ENCODE data around the gene GALNT14.

GALNT14 gene

DNA sequence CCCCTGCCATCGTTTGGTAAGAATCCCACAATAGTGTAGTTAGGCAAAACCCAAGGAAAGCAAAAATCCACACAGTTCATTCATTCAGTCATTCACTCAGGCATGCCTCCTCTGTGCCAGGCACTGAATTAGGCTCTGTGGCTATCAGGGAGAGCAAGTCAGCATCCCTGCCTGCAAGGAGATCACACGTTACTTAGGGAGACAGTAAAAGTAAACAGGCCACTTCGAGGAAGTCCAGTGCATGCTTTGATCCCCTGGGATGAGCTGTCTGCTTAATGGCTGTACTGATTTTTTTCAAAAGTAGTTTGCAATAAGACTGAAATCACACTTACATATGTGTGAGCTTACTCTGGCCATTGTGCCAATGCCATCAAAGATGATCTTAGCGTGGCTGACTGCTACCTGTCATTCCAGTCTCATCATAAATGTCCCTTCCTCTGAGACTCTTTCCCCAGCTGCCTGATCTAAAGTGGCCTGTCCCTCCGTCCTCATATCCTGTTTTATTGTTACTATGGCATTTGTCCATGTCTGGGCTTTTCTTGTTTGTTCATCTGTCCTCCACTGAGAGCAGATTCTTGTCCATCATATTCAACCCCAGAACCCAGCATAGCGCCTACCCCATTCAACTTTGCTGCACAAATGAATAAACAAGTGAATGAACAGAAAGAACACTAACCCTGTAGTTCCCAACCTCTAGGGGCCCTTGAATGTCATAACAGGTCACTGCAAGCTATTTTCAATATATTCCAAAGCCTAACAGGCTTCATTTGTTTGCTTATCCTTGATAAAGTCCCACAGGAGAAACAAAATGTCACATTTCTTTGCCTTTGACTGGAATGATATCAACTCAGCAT, 84.1 kb downstream of the GALNT14 start:
- FAIRE-seq = no peak

GRCh38 chr2:31052284-31052683, 86.0 kb downstream of the GALNT14 start:
- FAIRE-seq = no peak

DNA sequence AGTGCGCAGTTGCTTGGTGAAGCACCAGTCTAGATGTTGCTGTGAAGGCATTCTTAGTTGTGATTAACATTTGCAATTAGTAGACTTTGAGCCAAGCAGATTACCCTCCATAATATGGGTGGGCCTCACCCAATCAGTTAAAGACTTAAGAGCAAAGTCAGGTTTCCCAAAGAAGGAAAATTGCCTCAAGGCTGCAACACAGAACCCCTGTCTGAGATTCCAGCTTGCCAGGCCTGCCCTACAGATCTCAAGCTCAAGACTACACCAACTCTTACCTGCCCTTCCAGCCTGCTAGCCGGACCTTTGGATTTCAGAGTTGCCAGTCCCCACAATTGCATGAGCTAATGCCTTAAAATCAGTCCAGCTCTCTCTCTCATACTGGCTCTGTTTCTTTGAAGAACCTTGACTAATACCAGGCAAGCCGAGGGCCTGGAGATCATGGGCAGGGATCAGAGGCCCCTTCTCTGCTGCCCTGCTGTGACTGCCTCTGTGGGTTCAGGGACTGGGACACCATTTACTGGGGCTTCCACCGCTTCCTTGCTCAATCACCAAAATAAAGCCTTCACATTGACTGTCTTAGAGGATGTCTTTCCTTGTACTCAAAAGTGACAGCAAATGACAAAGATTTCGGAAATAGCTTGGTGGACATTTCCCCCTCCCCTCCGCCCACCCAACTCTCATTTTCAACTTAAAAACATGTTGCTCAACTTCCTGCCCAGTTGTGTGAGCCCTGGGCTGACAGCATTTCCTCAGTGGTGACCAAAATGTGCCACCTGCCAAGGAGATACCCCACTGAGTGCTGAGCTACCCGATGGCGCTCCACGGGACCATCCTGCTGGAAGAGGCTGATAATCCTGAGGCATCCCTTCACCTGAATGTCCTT, 86.7 kb downstream of the GALNT14 start:
- no peak for FAIRE-seq

DNA sequence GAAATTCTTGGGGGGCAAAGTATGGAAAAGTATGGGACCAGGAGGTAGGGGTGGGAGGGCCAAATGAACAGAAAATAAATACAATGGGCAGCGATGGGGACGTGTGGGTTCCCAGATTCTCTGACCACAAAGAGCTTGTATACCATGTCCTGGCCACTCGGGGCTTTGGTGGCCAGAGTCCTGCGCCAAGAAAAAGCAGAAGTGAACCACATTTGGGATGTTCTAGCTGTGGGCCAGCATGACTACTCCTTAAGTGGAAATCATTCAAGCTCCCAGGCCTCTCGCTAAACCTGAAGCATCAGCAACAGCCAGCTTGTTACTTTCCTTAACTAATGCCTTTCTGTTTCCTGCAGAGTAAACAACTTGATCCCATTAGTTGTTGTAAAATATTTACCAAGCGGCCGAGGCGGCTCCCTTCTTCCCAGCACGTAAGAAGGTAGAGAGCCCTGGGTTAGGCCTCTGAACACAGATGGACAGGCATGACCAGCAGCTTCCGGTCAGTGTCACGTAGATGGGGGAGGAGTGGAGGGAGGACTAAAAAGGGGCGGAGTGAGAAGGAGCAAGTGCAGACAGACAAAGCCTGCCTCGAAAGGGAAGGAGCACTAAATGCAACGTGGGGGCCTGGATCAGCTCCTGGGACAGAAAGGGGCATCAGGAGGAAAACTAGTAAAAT, 88.2 kb downstream of the GALNT14 start:
- FAIRE-seq = no peak

DNA sequence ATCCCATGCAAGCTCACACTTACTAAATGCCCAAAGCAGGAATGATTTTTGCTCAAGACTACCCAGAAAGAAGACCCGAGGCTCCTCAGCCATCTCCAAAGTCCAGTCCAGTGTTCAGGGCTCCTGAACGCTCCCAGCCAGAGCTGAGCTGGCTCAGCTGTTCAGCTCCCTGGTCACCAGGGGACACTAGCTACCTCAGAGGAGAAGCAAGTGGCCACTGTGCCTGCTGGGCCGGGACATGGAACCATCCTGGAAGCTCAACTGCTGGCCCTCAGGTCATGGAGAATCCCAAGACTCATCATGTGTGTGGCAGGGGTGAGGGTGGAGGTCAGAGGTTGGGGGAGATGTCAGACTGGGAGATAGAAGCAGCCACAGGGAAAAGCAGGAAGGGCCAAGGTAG, 89.0 kb downstream of the GALNT14 start:
- no peak for FAIRE-seq

DNA sequence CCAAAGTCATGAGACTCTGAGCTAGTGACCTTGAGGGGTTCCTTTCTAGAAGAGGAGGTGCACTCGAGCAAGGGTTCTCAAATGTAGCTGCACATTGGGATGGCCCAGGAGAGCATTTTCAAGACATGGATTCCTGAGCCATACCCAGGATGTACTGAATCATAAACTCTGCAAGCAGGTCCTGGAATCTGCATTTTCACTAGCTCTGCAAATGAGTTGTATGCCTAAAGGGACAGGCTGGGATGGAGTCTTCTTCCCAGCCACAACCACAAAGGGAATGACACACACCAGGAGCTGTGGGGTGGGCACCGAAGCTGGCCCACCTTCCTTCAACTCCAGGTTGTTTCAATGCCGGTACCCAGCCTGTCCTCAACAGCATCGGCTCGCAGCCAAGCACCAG, 90.6 kb downstream of the GALNT14 start:
- FAIRE-seq = no peak

DNA sequence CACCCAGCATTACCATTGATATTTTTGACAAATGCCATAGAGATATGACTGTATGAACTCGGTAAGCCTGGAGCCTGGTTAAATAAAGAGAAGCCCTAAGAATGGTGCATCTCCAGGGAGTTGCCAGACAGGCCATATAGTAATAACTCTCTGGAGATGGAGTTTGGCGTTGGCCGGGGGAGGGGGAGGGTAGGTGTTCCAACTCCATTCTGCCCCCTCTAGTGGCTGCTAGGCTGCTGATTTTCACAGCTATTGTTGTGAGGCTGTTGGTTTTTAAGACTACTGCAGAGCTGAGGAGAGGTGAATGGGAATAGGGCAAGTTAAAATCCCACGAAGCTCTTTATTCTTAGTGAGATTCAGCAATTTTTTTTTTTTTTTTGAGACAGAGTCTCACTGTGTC, 99.9 kb downstream of the GALNT14 start:
- no peak for FAIRE-seq

GRCh38 chr2:31037058-31037457, 101.2 kb downstream of the GALNT14 start:
- FAIRE-seq = no peak

DNA sequence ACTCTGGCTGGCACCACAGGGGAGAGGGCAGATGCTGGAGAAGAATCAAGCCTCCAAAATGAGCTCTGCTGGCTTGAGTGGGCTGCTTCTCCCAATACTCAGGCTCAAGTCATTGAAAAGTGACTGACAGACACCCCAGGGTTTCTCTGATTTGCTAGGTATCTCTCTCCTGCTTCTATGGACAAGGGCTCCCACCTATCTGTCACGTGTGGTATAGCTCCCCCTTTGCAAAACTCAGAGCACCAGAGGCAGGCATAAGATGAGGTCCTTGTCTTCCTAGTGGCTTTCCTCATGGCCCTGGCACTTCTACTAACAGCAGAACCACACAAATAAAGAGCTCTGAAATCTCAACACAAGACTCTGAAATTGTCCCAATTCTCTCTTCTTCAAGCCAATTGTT, 105.2 kb downstream of the GALNT14 start:
- no peak for FAIRE-seq

GRCh38 chr2:31032475-31032874, 105.8 kb downstream of the GALNT14 start:
- no peak for FAIRE-seq

DNA sequence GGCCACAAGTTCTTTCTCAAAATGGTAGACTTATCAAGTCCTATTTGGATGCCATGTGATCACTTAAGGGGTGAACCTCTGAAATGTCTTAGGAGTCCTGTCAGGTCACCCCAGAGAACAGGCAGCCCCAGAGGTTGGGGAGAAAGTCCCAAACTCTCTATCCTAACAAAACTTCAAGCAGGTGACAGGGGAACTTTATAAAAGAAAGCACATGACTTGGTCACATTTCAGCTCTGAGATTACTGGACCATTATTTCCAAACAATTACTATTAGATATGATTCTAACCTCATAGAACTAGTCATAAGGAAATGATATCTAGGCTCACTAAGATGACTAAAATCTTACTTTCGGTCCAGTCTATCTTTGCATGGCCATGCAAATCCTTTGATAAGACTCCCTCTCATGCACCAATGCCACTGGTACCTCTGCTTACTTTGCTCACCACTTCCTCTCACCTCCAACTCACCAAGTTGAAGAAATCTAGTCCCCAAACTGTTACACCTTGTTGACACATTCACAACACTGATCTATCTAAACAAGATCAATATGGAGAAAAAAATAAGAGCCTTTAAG, 107.0 kb downstream of the GALNT14 start:
- no peak for FAIRE-seq

GRCh38 chr2:31028417-31028816, 109.8 kb downstream of the GALNT14 start:
- no peak for FAIRE-seq

GRCh38 chr2:31027549-31027948, 110.7 kb downstream of the GALNT14 start:
- no peak for FAIRE-seq

DNA sequence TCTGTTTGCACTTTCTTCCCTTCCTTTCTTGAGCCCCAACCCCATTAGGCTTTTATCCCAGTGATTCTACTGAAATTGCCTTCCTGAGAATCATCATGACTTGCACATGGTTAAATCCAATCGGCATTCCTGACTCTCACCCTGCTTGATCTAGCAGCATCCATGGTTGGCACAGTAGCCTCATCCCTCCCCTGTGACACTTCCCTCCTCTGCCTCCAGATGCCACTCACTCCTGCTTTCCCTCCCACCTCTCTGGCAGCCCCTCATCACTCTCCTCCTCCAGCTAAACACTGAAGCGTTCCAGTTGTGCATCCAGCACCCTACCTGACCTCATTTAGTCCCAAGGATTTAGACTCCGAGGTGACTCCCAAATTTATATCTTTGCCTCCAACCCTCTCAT, 114.7 kb downstream of the GALNT14 start:
- FAIRE-seq = no peak

DNA sequence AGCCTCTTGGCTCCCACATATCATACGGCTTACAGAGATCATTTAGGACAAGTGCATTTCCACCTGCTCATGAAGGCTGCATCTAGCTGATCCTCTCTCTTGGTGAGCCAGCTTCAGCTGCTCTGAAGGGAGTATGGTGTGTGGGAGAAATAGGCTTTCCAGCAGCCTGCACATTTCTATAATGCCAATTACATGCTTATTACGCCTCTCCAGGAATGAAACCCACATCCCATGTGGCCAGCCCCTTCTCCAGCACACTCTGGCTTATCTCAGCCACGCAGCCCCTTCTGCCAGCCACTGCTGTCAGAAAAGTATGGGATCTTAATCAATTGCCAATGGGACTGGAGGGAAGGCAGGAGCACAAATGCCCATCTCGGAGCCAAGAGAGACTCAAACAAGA, 117.5 kb downstream of the GALNT14 start:
- no peak for FAIRE-seq

DNA sequence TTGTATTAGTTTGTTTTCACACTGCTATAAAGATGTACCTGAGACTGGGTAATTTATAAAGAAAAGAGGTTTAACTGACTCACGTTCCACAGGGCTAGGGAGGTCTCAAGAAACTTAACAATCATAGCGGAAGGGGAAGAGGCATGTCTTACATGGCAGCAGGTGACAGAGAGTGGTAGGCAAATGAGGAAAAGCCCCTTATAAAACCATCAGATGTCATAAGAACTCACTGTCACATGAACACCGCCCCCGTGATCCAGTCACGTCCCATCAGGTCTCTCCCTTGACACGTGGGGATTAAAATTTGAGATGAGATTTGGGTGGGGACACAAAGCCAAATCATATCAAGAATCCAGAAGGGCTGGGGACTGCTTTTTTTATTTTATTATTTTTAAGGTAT, 120.0 kb downstream of the GALNT14 start:
- no peak for FAIRE-seq

- FAIRE-seq = no peak
Observed at GRCh38 chr2:31016648-31017047, 121.6 kb downstream of the GALNT14 start.

DNA sequence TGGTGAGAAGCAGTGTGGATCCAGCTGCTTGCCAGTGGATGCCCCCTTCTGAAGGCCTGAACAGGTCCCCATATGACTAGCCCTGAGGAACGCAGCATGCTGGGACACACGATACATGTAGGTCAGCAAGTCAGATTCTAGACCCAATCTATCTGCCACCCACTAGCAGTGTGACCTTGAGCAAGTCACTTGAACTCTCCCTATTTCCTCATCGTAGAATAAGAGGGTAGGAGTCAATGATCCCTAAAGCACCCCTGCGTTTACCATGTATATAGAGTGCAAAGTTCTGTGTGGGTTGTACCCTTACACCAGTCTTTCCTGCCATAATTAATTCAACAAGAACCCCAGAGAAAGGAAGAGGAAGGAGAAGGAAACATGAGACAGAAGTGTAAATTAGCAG, 123.7 kb downstream of the GALNT14 start:
- no peak for FAIRE-seq

GRCh38 chr2:31013301-31013700, 124.9 kb downstream of the GALNT14 start:
- FAIRE-seq = no peak

GRCh38 chr2:31012406-31012805, 125.8 kb downstream of the GALNT14 start:
- FAIRE-seq = no peak

GRCh38 chr2:31011587-31011986, 126.7 kb downstream of the GALNT14 start:
- FAIRE-seq = no peak

DNA sequence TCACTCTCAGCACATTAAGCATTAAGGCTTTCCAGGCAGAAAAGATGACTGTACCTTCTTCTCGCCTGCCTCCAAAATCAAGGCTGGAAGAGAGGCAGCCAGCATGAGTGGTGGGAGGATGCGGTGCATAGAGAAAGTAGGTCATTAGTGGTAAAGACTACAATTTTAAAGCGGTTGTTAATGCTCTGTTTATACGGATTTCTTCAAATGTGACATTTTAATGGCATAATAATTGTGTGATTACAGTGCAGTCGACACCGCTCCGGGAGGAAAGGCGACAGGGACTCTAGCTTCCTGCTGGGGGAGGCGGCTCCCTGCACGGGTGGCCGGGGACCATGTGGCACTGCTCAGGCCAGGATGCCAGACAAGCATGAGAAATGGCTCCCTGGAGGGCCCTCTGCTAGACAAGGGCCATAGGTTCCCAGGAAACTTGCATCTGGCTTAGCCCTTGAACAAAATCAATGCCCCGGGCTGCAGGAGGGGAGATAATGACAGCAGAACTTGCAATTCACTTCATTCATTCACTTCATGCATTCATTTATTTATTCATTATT, 129.6 kb downstream of the GALNT14 start:
- no peak for FAIRE-seq

DNA sequence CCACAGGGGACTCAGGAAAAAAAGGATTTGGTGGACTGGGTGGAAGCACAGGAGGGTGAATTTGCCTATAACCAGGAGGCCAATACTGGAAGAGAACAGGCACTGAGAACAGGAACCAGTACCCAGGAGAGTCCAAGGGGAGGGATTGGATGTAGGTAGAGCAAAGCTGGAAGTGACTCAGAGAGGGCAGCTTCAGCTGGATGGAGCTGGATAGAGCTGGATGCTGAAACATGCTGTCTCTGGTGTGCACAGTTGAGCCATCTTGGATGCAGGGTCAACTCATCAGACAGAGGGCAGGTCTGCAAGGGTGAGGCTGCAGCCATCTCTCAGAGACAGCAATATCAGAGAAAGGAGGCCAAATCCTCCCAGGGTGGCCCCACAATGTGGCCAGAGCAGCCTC, 134.0 kb downstream of the GALNT14 start:
- FAIRE-seq = no peak
